ENCODE data around the gene KLB.
"Not testable (repeated sequence)": the region's sequence is repeated elsewhere in the genome, so short reads cannot be mapped to it uniquely, and the experiment has no call there.

KLB gene

GRCh38 chr4:39441593-39441992 lies 34.9 kb downstream of the KLB start:
- Mint-ChIP-seq H3K36me3 (ENCODE audit: low read depth) (no peaks in the 10 kb centered on the region), H3K4me1 (ENCODE audit: low read depth) (no peaks in the 10 kb centered on the region), H3K27me3 (ENCODE audit: low read depth) (peaks cover 24% of the 10 kb centered on the region), H3K4me3 (no peak overlapping the region), H3K9me3 (no peaks in the 10 kb centered on the region), H3K27ac (no peak overlapping the region)
- no peak for DNase-seq (ENCODE audit: low spot score)

- no peak for DNase-seq (ENCODE audit: low spot score)
- H3K9me3 Mint-ChIP-seq: no peaks in the 10 kb centered on the region
- no peak overlapping the region for H3K4me3 Mint-ChIP-seq
- H3K27ac Mint-ChIP-seq: no peak overlapping the region
- H3K4me1 Mint-ChIP-seq (ENCODE audit: low read depth): no peaks in the 10 kb centered on the region
- peaks cover 13% of the 10 kb centered on the region for H3K27me3 Mint-ChIP-seq (ENCODE audit: low read depth)
- H3K36me3 Mint-ChIP-seq (ENCODE audit: low read depth): peaks cover 5% of the 10 kb centered on the region
Observed at GRCh38 chr4:39442998-39443397, 36.3 kb downstream of the KLB start.

GRCh38 chr4:39446483-39446841 lies 39.7 kb downstream of the KLB start:
- H3K27me3 Mint-ChIP-seq (ENCODE audit: low read depth): no peaks in the 10 kb centered on the region
- peaks cover 5% of the 10 kb centered on the region for H3K4me1 Mint-ChIP-seq (ENCODE audit: low read depth)
- no peak overlapping the region for H3K27ac Mint-ChIP-seq
- DNase-seq (ENCODE audit: low spot score): no peak
- H3K9me3 Mint-ChIP-seq: no peaks in the 10 kb centered on the region
- peaks cover 26% of the 10 kb centered on the region for H3K36me3 Mint-ChIP-seq (ENCODE audit: low read depth)
- no peak overlapping the region for H3K4me3 Mint-ChIP-seq

GRCh38 chr4:39446842-39447573 lies 40.3 kb downstream of the KLB start:
- H3K27me3 Mint-ChIP-seq (ENCODE audit: low read depth): no peaks in the 10 kb centered on the region
- H3K9me3 Mint-ChIP-seq: no peaks in the 10 kb centered on the region
- H3K4me3 Mint-ChIP-seq: peak overlapping the region; percentile 46
- H3K36me3 Mint-ChIP-seq (ENCODE audit: low read depth): peaks cover 31% of the 10 kb centered on the region
- DNase-seq (ENCODE audit: low spot score): peak; percentile 25
- H3K27ac Mint-ChIP-seq: no peak overlapping the region
- peaks cover 5% of the 10 kb centered on the region for H3K4me1 Mint-ChIP-seq (ENCODE audit: low read depth)

- peaks cover 12% of the 10 kb centered on the region for H3K4me1 Mint-ChIP-seq (ENCODE audit: low read depth)
- H3K27me3 Mint-ChIP-seq (ENCODE audit: low read depth): no peaks in the 10 kb centered on the region
- DNase-seq (ENCODE audit: low spot score): no peak
- H3K27ac Mint-ChIP-seq: peak overlapping the region; percentile 1
- peaks cover 65% of the 10 kb centered on the region for H3K36me3 Mint-ChIP-seq (ENCODE audit: low read depth)
- H3K9me3 Mint-ChIP-seq: no peaks in the 10 kb centered on the region
- no peak overlapping the region for H3K4me3 Mint-ChIP-seq
Observed at GRCh38 chr4:39450618-39451017, 43.9 kb downstream of the KLB start.

GRCh38 chr4:39451423-39452023 lies 44.8 kb downstream of the KLB start:
- no peaks in the 10 kb centered on the region for H3K27me3 Mint-ChIP-seq (ENCODE audit: low read depth)
- no peak overlapping the region for H3K27ac Mint-ChIP-seq
- no peaks in the 10 kb centered on the region for H3K9me3 Mint-ChIP-seq
- H3K4me3 Mint-ChIP-seq: no peak overlapping the region
- H3K4me1 Mint-ChIP-seq (ENCODE audit: low read depth): peaks cover 15% of the 10 kb centered on the region
- DNase-seq (ENCODE audit: low spot score): no peak
- H3K36me3 Mint-ChIP-seq (ENCODE audit: low read depth): peaks cover 71% of the 10 kb centered on the region

- H3K4me3 Mint-ChIP-seq: no peak overlapping the region
- H3K27me3 Mint-ChIP-seq (ENCODE audit: low read depth): no peaks in the 10 kb centered on the region
- H3K27ac Mint-ChIP-seq: no peak overlapping the region
- no peak for DNase-seq (ENCODE audit: low spot score)
- no peaks in the 10 kb centered on the region for H3K9me3 Mint-ChIP-seq
- H3K4me1 Mint-ChIP-seq (ENCODE audit: low read depth): peaks cover 23% of the 10 kb centered on the region
- H3K36me3 Mint-ChIP-seq (ENCODE audit: low read depth): peaks cover 77% of the 10 kb centered on the region
Observed at GRCh38 chr4:39452153-39452859, 45.6 kb downstream of the KLB start.

- peaks cover 30% of the 10 kb centered on the region for H3K4me1 Mint-ChIP-seq (ENCODE audit: low read depth)
- H3K9me3 Mint-ChIP-seq: no peaks in the 10 kb centered on the region
- no peak overlapping the region for H3K4me3 Mint-ChIP-seq
Observed at GRCh38 chr4:39452860-39453587, 46.3 kb downstream of the KLB start.

GRCh38 chr4:39453738-39454137 lies 47.0 kb downstream of the KLB start:
- H3K27ac Mint-ChIP-seq: peak overlapping the region; percentile 13
- no peaks in the 10 kb centered on the region for H3K9me3 Mint-ChIP-seq
- no peak overlapping the region for H3K4me3 Mint-ChIP-seq
- peaks cover 82% of the 10 kb centered on the region for H3K36me3 Mint-ChIP-seq (ENCODE audit: low read depth)
- peaks cover 34% of the 10 kb centered on the region for H3K4me1 Mint-ChIP-seq (ENCODE audit: low read depth)
- peaks cover under 1% of the 10 kb centered on the region for H3K27me3 Mint-ChIP-seq (ENCODE audit: low read depth)
- DNase-seq (ENCODE audit: low spot score): no peak

More at GRCh38 chr4:39452860-39453587, 46.3 kb downstream of the KLB start:
- no peak for DNase-seq (ENCODE audit: low spot score)
- no peak overlapping the region for H3K27ac Mint-ChIP-seq
- H3K36me3 Mint-ChIP-seq (ENCODE audit: low read depth): peaks cover 81% of the 10 kb centered on the region
- H3K27me3 Mint-ChIP-seq (ENCODE audit: low read depth): no peaks in the 10 kb centered on the region

- Mint-ChIP-seq H3K27me3 (ENCODE audit: low read depth) (peaks cover 2% of the 10 kb centered on the region), H3K9me3 (no peaks in the 10 kb centered on the region), H3K27ac (no peak overlapping the region), H3K36me3 (ENCODE audit: low read depth) (peaks cover 75% of the 10 kb centered on the region), H3K4me1 (ENCODE audit: low read depth) (peaks cover 37% of the 10 kb centered on the region), H3K4me3 (no peak overlapping the region)
- DNase-seq (ENCODE audit: low spot score): no peak
Observed at GRCh38 chr4:39455486-39455885, 48.8 kb downstream of the KLB start.

GRCh38 chr4:39456946-39457763 lies 50.4 kb downstream of the KLB start:
- H3K27me3 Mint-ChIP-seq (ENCODE audit: low read depth): peaks cover 2% of the 10 kb centered on the region
- peak overlapping the region; percentile 99 for H3K27ac Mint-ChIP-seq
- peak overlapping the region; percentile 99 for H3K4me3 Mint-ChIP-seq
- peaks cover 36% of the 10 kb centered on the region for H3K4me1 Mint-ChIP-seq (ENCODE audit: low read depth)
- DNase-seq (ENCODE audit: low spot score): no peak
- H3K36me3 Mint-ChIP-seq (ENCODE audit: low read depth): peaks cover 62% of the 10 kb centered on the region
- H3K9me3 Mint-ChIP-seq: no peaks in the 10 kb centered on the region

GRCh38 chr4:39458161-39458504 lies 51.4 kb downstream of the KLB start:
- Mint-ChIP-seq H3K4me3 (peak overlapping the region; percentile 99), H3K36me3 (ENCODE audit: low read depth) (peaks cover 53% of the 10 kb centered on the region), H3K4me1 (ENCODE audit: low read depth) (peaks cover 29% of the 10 kb centered on the region), H3K27ac (peak overlapping the region; percentile 99)
- H3K27me3 Mint-ChIP-seq (ENCODE audit: low read depth); DNase-seq (ENCODE audit: low spot score); H3K9me3 Mint-ChIP-seq: not testable (repeated sequence)

- Mint-ChIP-seq H3K4me3 (peak within 1 kb of the TSS; percentile 99), H3K4me1 (ENCODE audit: low read depth) (peaks cover 29% of the 10 kb centered on the region), H3K36me3 (ENCODE audit: low read depth) (peaks cover 52% of the 10 kb centered on the region), H3K27me3 (ENCODE audit: low read depth) (peaks cover 2% of the 10 kb centered on the region), H3K27ac (peak within 1 kb of the TSS; percentile 99), H3K9me3 (no peaks in the 10 kb centered on the region)
- peak; percentile 95 for DNase-seq (ENCODE audit: low spot score)
Observed at GRCh38 chr4:39458505-39459300, 52.0 kb downstream of the KLB start, which contains the start of the genes LIAS and RPL9. TSS of gene LIAS (plus strand) at chr4:39459056. CDS start at chr4:39459118, 62 bp downstream. TSS of gene RPL9 (minus strand) at chr4:39458922. CDS start at chr4:39458439, 483 bp downstream.
